Upper lobe of left lung (tissue), 4 donors: ENCODE data around the gene ANAPC2.

Source experiments
- CTCF ChIP-seq, 6 experiments: fragments of 450-650 bp in 4 of 6; fragments of 200-600 bp in 2 of 6; sonication (generic) in 2 of 6; IDR thresholded peaks; one replicate each; pipeline ENCODE4 v1.5.1; 2016 to 2019; ENCODE audit warnings: antibody characterized with exemption in 6 of 6
- EP300 ChIP-seq, 4 donors: sonication (generic); formaldehyde crosslinking; IDR thresholded peaks; one replicate each; pipeline ENCODE4 v1.5.1; 2017; ENCODE audit warnings: antibody characterized with exemption in 4 of 4, control low read depth in 2 of 4
- POLR2A ChIP-seq, 4 donors: fragments of 450-650 bp; IDR thresholded peaks; one replicate each; pipeline ENCODE4 v1.5.1; 2016 to 2017; ENCODE audit warnings: antibody characterized with exemption in 4 of 4, mild to moderate bottlenecking in 2 of 4
- POLR2AphosphoS5 ChIP-seq, 2 donors: sonication (generic); formaldehyde crosslinking; IDR thresholded peaks; one replicate each; pipeline ENCODE4 v1.5.1; 2017; ENCODE audit warnings: antibody characterized with exemption in 2 of 2

GRCh38 chr9:137150617-137151457, 37.5 kb downstream of the ANAPC2 start:
- no peak for TF ChIP-seq EP300 (IDR thresholded peaks at IDR 0.05)
- TF ChIP-seq POLR2A (IDR thresholded peaks at IDR 0.05) = no peak
- TF ChIP-seq CTCF (IDR thresholded peaks at IDR 0.05) = no peak
- no peak for TF ChIP-seq POLR2AphosphoS5 (IDR thresholded peaks at IDR 0.05)
